NCI-H2107 treated with DMSO at 0.1 percent for 48 hours (cell line): ENCODE measurements around the gene GFOD1.
A peak's percentile ranks its signal among the peaks of the same experiment; 100 is the strongest.
"Not testable (repeated sequence)": the region's sequence is repeated elsewhere in the genome, so short reads cannot be mapped to it uniquely, and the experiment has no call there.

Source experiments
- DNase-seq: peaks from one replicate; lab custom pipeline; 2025; ENCODE audit not compliant: unreplicated experiment; lab: John Stamatoyannopoulos, UW

GFOD1 gene

GRCh38 chr6:13407709-13408695 is 79.4 kb downstream of the GFOD1 start:
- no peak for DNase-seq

GRCh38 chr6:13407368-13407708 is 80.1 kb downstream of the GFOD1 start:
- no peak for DNase-seq

GRCh38 chr6:13406781-13407180 is 80.6 kb downstream of the GFOD1 start:
- DNase-seq, result no peak

- peak; percentile 36 for DNase-seq
Observed at GRCh38 chr6:13405961-13406477, 81.4 kb downstream of the GFOD1 start.

GRCh38 chr6:13404892-13405254 is 82.5 kb downstream of the GFOD1 start:
- DNase-seq, result no peak

GRCh38 chr6:13404228-13404891 is 83.0 kb downstream of the GFOD1 start:
- DNase-seq, result no peak

GRCh38 chr6:13402711-13403110 is 84.7 kb downstream of the GFOD1 start:
- DNase-seq, result no peak

GRCh38 chr6:13400772-13401171 is 86.6 kb downstream of the GFOD1 start:
- no peak for DNase-seq

GRCh38 chr6:13398421-13398994 is 88.9 kb downstream of the GFOD1 start:
- no peak for DNase-seq

GRCh38 chr6:13398069-13398381 is 89.4 kb downstream of the GFOD1 start:
- no peak for DNase-seq

GRCh38 chr6:13397359-13398068 is 89.9 kb downstream of the GFOD1 start:
- no peak for DNase-seq

GRCh38 chr6:13396241-13396792 is 91.1 kb downstream of the GFOD1 start:
- DNase-seq, result no peak

- DNase-seq, result no peak
Observed at GRCh38 chr6:13395272-13396237, 91.8 kb downstream of the GFOD1 start.

GRCh38 chr6:13392462-13392861 is 94.9 kb downstream of the GFOD1 start:
- DNase-seq, result no peak

GRCh38 chr6:13391537-13391936 is 95.9 kb downstream of the GFOD1 start:
- DNase-seq, result no peak

GRCh38 chr6:13390658-13391057 is 96.7 kb downstream of the GFOD1 start:
- no peak for DNase-seq

GRCh38 chr6:13389237-13389636 is 98.2 kb downstream of the GFOD1 start:
- not testable (repeated sequence) for DNase-seq

- DNase-seq, result not testable (repeated sequence)
Observed at GRCh38 chr6:13388769-13389168, 98.6 kb downstream of the GFOD1 start.

GRCh38 chr6:13384966-13385365 is 102.4 kb downstream of the GFOD1 start:
- no peak for DNase-seq

- DNase-seq, result no peak
Observed at GRCh38 chr6:13384506-13384905, 102.9 kb downstream of the GFOD1 start.
